ENCODE measurements around the gene VWA5B1. TPM values are rescaled to one million over a fixed set of nuclear protein-coding genes. Genes with fewer than 3 reads are reported as not detected.

Gene VWA5B1
- total and polyA plus RNA-seq, 2 of the 8 experiments (the other 6 are each of a cell fraction or from before 2014, with no cell fraction given): 0.54 to 2.3 TPM

GRCh38 chr1:20379075-20379474, 88.4 kb downstream of the VWA5B1 start:
- no peak overlapping the region for H2AFZ ChIP-seq (ENCODE audit: low read length)
- H4K91ac ChIP-seq (replicated peaks; ENCODE audit: insufficient read length, low read length): no peak overlapping the region
- H2BK12ac ChIP-seq (ENCODE audit: low read depth, low read length): no peak overlapping the region
- peaks cover 0 to 10% (median 3%) of the 10 kb centered on the region in 4 experiments; a peak in 4 of 7 replicates for H3K27me3 ChIP-seq (replicated peaks in 1 of 4; ENCODE audit: control insufficient read depth in 3 of 4, extremely low read depth in 1 of 4, insufficient read depth in 3 of 4, low read length in 3 of 4)
- DNase-seq (ENCODE audit: low read depth in 1 of 2, low spot score in 2 of 2) (no peak), FAIRE-seq (no peak)
- H3K14ac ChIP-seq (ENCODE audit: insufficient read length): no peak overlapping the region
- no peak overlapping the region for H4K5ac ChIP-seq (ENCODE audit: insufficient read length, low read depth, low read length)
- H3K4me2 ChIP-seq (ENCODE audit: insufficient read depth in 1 of 2, low read depth in 2 of 2, low read length in 2 of 2): no peak overlapping the region
- WGBS, 2 experiments (ENCODE audit: extremely low coverage in 1 of 2, insufficient coverage in 1 of 2, insufficient read length in 1 of 2, insufficient replicate concordance in 2 of 2, low coverage in 1 of 2, low lambda C conversion rate in 2 of 2, missing lambda C conversion rate in 1 of 2): 82% methylated on average over 7 of the region's 7 CpGs; no CpG with 5 or more reads in 1 of the 2 experiments
- no peak overlapping the region for H2BK120ac ChIP-seq (replicated peaks; ENCODE audit: low read depth, low read length)
- no peak overlapping the region for H3K4ac ChIP-seq (replicated peaks; ENCODE audit: insufficient read length, low read depth, low read length)
- H3K9me3 ChIP-seq (ENCODE audit: insufficient read depth in 2 of 2, low read depth in 1 of 2, low read length in 1 of 2): no peaks in the 10 kb centered on the region
- H3K23ac ChIP-seq (ENCODE audit: insufficient read length): no peak overlapping the region
- H3K9ac ChIP-seq (replicated peaks in 1 of 4; ENCODE audit: extremely low read depth in 1 of 4, low read depth in 3 of 4, low read length in 3 of 4): no peak overlapping the region
- no peaks in the 10 kb centered on the region for H3K79me1 ChIP-seq (ENCODE audit: low read depth, low read length)
- POLR2A ChIA-PET (ENCODE audit: partially characterized antibody): no interaction called here
- no peaks in the 10 kb centered on the region for H3K36me3 ChIP-seq (ENCODE audit: control insufficient read depth in 2 of 4, insufficient read depth in 4 of 4, low read length in 3 of 4)
- no peak overlapping the region for H3K27ac ChIP-seq (ENCODE audit: low read depth, low read length)
- no peak overlapping the region for H3K56ac ChIP-seq (replicated peaks; ENCODE audit: insufficient read length, low read depth, low read length)
- H2BK20ac ChIP-seq (ENCODE audit: low read length): no peak overlapping the region
- no peak overlapping the region for H2AK5ac ChIP-seq (ENCODE audit: low read depth, low read length)
- H2BK5ac ChIP-seq (ENCODE audit: low read depth, low read length): no peak overlapping the region
- peaks cover 0 to 3% of the 10 kb centered on the region in 2 experiments for H4K20me1 ChIP-seq (replicated peaks in 1 of 2; ENCODE audit: control insufficient read depth in 1 of 2, insufficient read depth in 2 of 2, low read length in 2 of 2)
- H3K4me3 ChIP-seq (ENCODE audit: extremely low read depth in 1 of 4, insufficient read depth in 2 of 4, low read depth in 3 of 4, low read length in 4 of 4): no peak overlapping the region
- H3K4me1 ChIP-seq (replicated peaks in 1 of 4; ENCODE audit: control insufficient read depth in 3 of 4, insufficient read depth in 4 of 4, low read length in 3 of 4): no peaks in the 10 kb centered on the region
- H3K23me2 ChIP-seq (ENCODE audit: low read depth, low read length): peaks cover 4% of the 10 kb centered on the region; the same call in 1 of the 2 replicates
- CTCF ChIA-PET (ENCODE audit: partially characterized antibody): interaction anchor here (0.6 to 9.8 kb wide), 13 partner anchors 8 to 192 kb away, joined by 3 to 89 read pairs (median 13); no protein-coding TSS in a partner anchor
- no peak overlapping the region for H2BK15ac ChIP-seq (ENCODE audit: low read length)
- no peaks in the 10 kb centered on the region for H3K79me2 ChIP-seq (ENCODE audit: control insufficient read depth in 1 of 2, insufficient read depth in 2 of 2, low read length in 2 of 2)
- no peak overlapping the region for H4K8ac ChIP-seq (ENCODE audit: extremely low read depth, insufficient read depth, low read length)
- no peak overlapping the region for H3K18ac ChIP-seq (ENCODE audit: extremely low read depth, low read length)
- TF ChIP-seq POU5F1 (IDR thresholded peaks at IDR 0.05; ENCODE audit: low read depth, low read length): no peak
- no peak for TF ChIP-seq CHD2 (IDR thresholded peaks at IDR 0.05; ENCODE audit: low read length)
- TF ChIP-seq, protein P1, sequence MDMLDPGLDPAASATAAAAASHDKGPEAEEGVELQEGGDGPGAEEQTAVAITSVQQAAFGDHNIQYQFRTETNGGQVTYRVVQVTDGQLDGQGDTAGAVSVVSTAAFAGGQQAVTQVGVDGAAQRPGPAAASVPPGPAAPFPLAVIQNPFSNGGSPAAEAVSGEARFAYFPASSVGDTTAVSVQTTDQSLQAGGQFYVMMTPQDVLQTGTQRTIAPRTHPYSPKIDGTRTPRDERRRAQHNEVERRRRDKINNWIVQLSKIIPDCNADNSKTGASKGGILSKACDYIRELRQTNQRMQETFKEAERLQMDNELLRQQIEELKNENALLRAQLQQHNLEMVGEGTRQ (IDR thresholded peaks at IDR 0.05; ENCODE audit: low read length): no peak
- TF ChIP-seq, protein P2, sequence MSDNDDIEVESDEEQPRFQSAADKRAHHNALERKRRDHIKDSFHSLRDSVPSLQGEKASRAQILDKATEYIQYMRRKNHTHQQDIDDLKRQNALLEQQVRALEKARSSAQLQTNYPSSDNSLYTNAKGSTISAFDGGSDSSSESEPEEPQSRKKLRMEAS (IDR thresholded peaks at IDR 0.05): no peak
- no peak for TF ChIP-seq GABPA (IDR thresholded peaks at IDR 0.05; ENCODE audit: borderline replicate concordance, insufficient read depth, low read length)

Data from H1 (cell line).